Measurements from ENCODE around the gene JAML.

- TF ChIP-seq CTCF (IDR thresholded peaks at IDR 0.05; ENCODE audit: low read length), result no peak
- TF ChIP-seq EZH2 (IDR thresholded peaks at IDR 0.05; ENCODE audit: borderline replicate concordance, low read length), result no peak
These were observed 77.3 kb downstream of the JAML start for GRCh38 chr11:118147502-118147901.

All from OCI-LY1 (cell line).